Tibial nerve (tissue), 4 donors: ENCODE measurements around the gene BRSK2. TPM values are rescaled to one million over a fixed set of nuclear protein-coding genes. Genes with fewer than 3 reads are reported as not detected.
"Not testable (repeated sequence)": the region's sequence is repeated elsewhere in the genome, so short reads cannot be mapped to it uniquely, and the experiment has no call there.

Source experiments
- DNase-seq, 2 donors: peaks; one replicate each; pipeline ENCODE4 v3.0.0-alpha.2; 2019; ENCODE audit warnings: low spot score in 2 of 2
- H3K27ac ChIP-seq, 4 donors: fragments of 200-600 bp; sonication (generic) in 3 of 4; one replicate each; pipeline ENCODE4 v1.5.1; 2017 to 2019; ENCODE audit warnings: mild to moderate bottlenecking in 1 of 4
- H3K27me3 ChIP-seq, 2 donors: fragments of 200-600 bp; sonication (generic) in 1 of 2; one replicate each; pipeline versions ENCODE4 v1.5.1 to v1.6.0; 2017 to 2019
- H3K36me3 ChIP-seq, 3 donors: fragments of 200-600 bp; sonication (generic); one replicate each; pipeline ENCODE4 v1.5.1; 2018 to 2019
- H3K4me1 ChIP-seq, 4 donors: fragments of 200-600 bp; sonication (generic) in 3 of 4; one replicate each; pipeline ENCODE4 v1.5.1; 2017 to 2019
- H3K4me3 ChIP-seq, 4 donors: fragments of 200-600 bp; sonication (generic) in 3 of 4; one replicate each; pipeline ENCODE4 v1.5.1; 2017 to 2019; ENCODE audit warnings: mild to moderate bottlenecking in 1 of 4, moderate library complexity in 1 of 4
- H3K9me3 ChIP-seq, 4 donors: fragments of 200-600 bp; sonication (generic) in 3 of 4; one replicate each; pipeline ENCODE4 v1.5.1; 2017 to 2019
- CTCF ChIP-seq, 5 experiments: fragments of 200-600 bp in 3 of 5; fragments of 450-650 bp in 2 of 5; sonication (generic) in 3 of 5; IDR thresholded peaks; one replicate each; pipeline ENCODE4 v1.5.1; 2016 to 2019; ENCODE audit warnings: antibody characterized with exemption in 5 of 5, mild to moderate bottlenecking in 3 of 5, moderate library complexity in 2 of 5
- EP300 ChIP-seq, 2 donors: sonication (generic); formaldehyde crosslinking; IDR thresholded peaks; one replicate each; pipeline ENCODE4 v1.6.1; 2017; ENCODE audit warnings: antibody characterized with exemption in 2 of 2, mild to moderate bottlenecking in 1 of 2
- POLR2A ChIP-seq, 2 donors: fragments of 450-650 bp; IDR thresholded peaks; one replicate each; pipeline ENCODE4 v1.6.1; 2017; ENCODE audit warnings: antibody characterized with exemption in 2 of 2, mild to moderate bottlenecking in 2 of 2, moderate library complexity in 2 of 2
- WGBS, 2 donors: methylation state at CpG; one replicate each; pipeline ENCODE4 v1.1.5; 2018; 5-methylcytosine and 5-hydroxymethylcytosine counted together
- total RNA-seq, 4 donors: library from RNA; depleted of rRNA; stranded (reverse); fragments of >200 nt; gene quantifications; one replicate each; pipeline ENCODE4 v1.1.0, GENCODE V29; 2016

Gene BRSK2
- total RNA-seq, 4 donors from 2014 or later = 2.4 to 7.8 (median 4.6) TPM

DNA sequence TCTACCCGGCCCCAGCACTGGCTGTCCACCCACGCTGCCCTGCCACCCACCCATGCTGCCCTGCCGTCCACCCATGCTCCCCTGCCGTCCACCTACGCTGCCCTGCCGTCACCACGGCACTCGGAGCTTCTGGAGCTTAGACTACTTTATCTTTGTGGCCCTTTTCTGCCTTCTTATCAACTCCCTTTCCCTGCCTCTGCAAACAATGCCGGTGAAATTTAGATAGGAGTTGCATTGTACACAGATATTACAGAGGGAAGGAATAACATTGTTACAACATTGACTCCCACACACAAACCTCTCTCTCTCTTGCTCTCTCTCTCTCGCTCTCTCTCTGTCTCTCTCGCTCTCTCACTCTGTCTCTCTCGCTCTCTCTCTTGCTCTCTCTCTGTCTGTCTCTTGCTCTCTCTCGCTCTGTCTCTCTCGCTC lies 33.7 kb upstream of the BRSK2 start:
- TF ChIP-seq EP300 (IDR thresholded peaks at IDR 0.05) (no peak), POLR2A (IDR thresholded peaks at IDR 0.05) (no peak), CTCF (IDR thresholded peaks at IDR 0.05) (no peak)
- Histone ChIP-seq H3K4me3 (no peak overlapping the region), H3K36me3 (no peaks in the 10 kb centered on the region), H3K9me3 (no peaks in the 10 kb centered on the region), H3K27me3 (peaks cover 0 to 7% of the 10 kb centered on the region in 2 donors), H3K4me1 (no peaks in the 10 kb centered on the region), H3K27ac (no peak overlapping the region)
- DNase-seq = no peak
- 42 to 51% methylated on average over 14 of the region's 14 CpGs for whole genome bisulfite sequencing, 2 donors

- TF ChIP-seq CTCF (IDR thresholded peaks at IDR 0.05) = no peak
- no peak for TF ChIP-seq EP300 (IDR thresholded peaks at IDR 0.05)
- no peak for TF ChIP-seq POLR2A (IDR thresholded peaks at IDR 0.05)
- 88 to 89% methylated on average over 13 of the region's 13 CpGs for WGBS, 2 donors
- Histone ChIP-seq H3K27ac (no peak overlapping the region), H3K27me3 (peaks cover 0 to 7% of the 10 kb centered on the region in 2 donors), H3K9me3 (no peaks in the 10 kb centered on the region), H3K4me3 (no peak overlapping the region), H3K4me1 (no peaks in the 10 kb centered on the region), H3K36me3 (no peaks in the 10 kb centered on the region)
- DNase-seq = no peak
Observed at GRCh38 chr11:1356478-1356960, 33.2 kb upstream of the BRSK2 start.

DNA sequence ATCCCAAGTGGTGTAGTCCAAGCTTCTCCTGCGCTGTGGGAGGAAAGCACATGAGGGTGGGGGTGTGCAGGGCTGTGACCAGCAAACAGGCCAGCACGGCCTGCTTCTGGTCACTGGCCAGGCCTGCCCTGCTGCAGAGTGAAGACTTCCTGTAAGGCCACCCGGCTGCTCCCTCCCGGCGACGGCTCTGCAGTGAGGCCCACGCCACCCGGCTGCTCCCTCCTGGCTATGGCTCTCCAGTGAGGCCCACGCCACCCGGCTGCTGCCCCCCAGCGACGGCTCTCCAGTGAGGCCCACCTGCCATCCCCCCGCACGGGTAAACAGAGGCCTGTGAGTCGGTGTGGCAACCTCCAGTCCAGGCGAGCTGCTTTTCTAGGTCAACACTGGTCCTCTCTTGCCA lies 31.4 kb upstream of the BRSK2 start:
- no peak for DNase-seq
- Histone ChIP-seq H3K9me3 (peaks cover 0 to 5% (median 0%) of the 10 kb centered on the region in 4 donors), H3K4me3 (no peak overlapping the region), H3K36me3 (no peaks in the 10 kb centered on the region), H3K27ac (no peak overlapping the region), H3K4me1 (no peaks in the 10 kb centered on the region), H3K27me3 (peaks cover 0 to 7% of the 10 kb centered on the region in 2 donors)
- 63 to 67% methylated on average over 5 to 16 of the region's 16 CpGs for WGBS, 2 donors
- TF ChIP-seq EP300 (IDR thresholded peaks at IDR 0.05) (no peak), POLR2A (IDR thresholded peaks at IDR 0.05) (no peak), CTCF (IDR thresholded peaks at IDR 0.05) (no peak)

- peaks cover 0 to 12% (median 0%) of the 10 kb centered on the region in 4 donors for H3K9me3 ChIP-seq
- not testable (repeated sequence) for H3K27me3 ChIP-seq, H3K4me3 ChIP-seq, H3K27ac ChIP-seq, H3K4me1 ChIP-seq, DNase-seq, H3K36me3 ChIP-seq
- 88 to 92% methylated on average over 17 of the region's 17 CpGs for WGBS, 2 donors
Observed at GRCh38 chr11:1358931-1359330, 30.8 kb upstream of the BRSK2 start.

- peaks cover 0 to 3% of the 10 kb centered on the region in 2 donors for H3K27me3 ChIP-seq
- no peak overlapping the region for H3K4me3 ChIP-seq
- no peaks in the 10 kb centered on the region for H3K4me1 ChIP-seq
- peaks cover 0 to 18% (median 0%) of the 10 kb centered on the region in 4 donors for H3K9me3 ChIP-seq
- no peak for TF ChIP-seq POLR2A (IDR thresholded peaks at IDR 0.05)
- TF ChIP-seq EP300 (IDR thresholded peaks at IDR 0.05) = no peak
- no peak overlapping the region for H3K27ac ChIP-seq
- DNase-seq = no peak
- no peaks in the 10 kb centered on the region for H3K36me3 ChIP-seq
- WGBS, 2 donors = 93 to 94% methylated on average over 4 to 16 of the region's 16 CpGs
Observed at GRCh38 chr11:1359556-1359955, 30.2 kb upstream of the BRSK2 start.

DNA sequence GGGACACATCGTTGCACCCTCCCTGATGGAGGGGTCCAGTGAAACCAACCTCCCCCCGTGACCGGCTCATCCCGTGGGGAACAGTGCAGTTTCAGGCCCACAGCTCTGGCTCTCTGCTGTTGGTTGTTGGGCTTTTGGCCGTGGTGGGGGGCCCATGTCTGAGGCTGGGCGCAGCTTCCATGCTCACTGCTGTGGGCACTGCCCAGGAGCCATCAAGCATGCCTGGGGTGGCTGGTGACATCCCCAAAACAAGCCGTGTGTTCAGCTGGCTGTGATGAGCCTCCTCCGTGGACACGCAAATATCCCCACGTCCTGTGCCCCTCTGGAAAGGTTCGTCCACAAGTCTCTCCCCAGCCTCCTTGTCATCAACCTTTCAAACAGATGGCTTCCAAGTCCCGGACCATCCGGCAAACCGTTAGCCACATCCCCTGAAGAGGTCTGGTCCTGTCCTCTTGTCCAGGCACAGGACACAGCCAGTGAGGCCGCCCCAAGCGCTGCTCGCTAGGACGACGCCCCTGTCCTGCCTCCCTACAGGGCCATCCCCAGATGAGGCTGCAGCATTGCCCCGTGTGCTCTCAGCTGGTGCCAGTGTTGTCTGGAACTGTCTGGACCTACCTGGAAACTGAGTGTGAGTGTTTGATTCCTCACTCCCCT lies 29.4 kb upstream of the BRSK2 start:
- Histone ChIP-seq H3K36me3 (no peaks in the 10 kb centered on the region), H3K27ac (no peak overlapping the region), H3K4me1 (no peaks in the 10 kb centered on the region), H3K9me3 (peaks cover 0 to 25% (median 0%) of the 10 kb centered on the region in 4 donors), H3K27me3 (no peaks in the 10 kb centered on the region), H3K4me3 (no peak overlapping the region)
- DNase-seq = no peak
- WGBS, 2 donors = 89 to 92% methylated on average over 19 of the region's 20 CpGs
- no peak for TF ChIP-seq POLR2A (IDR thresholded peaks at IDR 0.05)
- no peak for TF ChIP-seq EP300 (IDR thresholded peaks at IDR 0.05)
- TF ChIP-seq CTCF (IDR thresholded peaks at IDR 0.05) = no peak
